OCI-LY1 (cell line): ENCODE results near the gene YTHDF2.

ENCODE experiments used
- CTCF ChIP-seq: fragments of 200-600 bp; sonication (generic), shearing (Covaris generic); IDR thresholded peaks from 2 replicates; pipeline ENCODE4 v1.5.1; 2017; ENCODE audit warnings: mild to moderate bottlenecking, antibody characterized with exemption, low read length, moderate library complexity, mixed read lengths
- EZH2 ChIP-seq: fragments of 200-600 bp; sonication (generic), shearing (Covaris generic); IDR thresholded peaks from 2 replicates; pipeline ENCODE4 v1.8.0; 2017; ENCODE audit warnings: borderline replicate concordance, mixed run types, mild to moderate bottlenecking, antibody characterized with exemption, low read length, moderate library complexity, mixed read lengths

- TF ChIP-seq CTCF, result no peak
- TF ChIP-seq EZH2, result no peak
These were observed 59.8 kb downstream of the YTHDF2 start for GRCh38 chr1:28796352-28797211.
